ENCODE measurements around the gene CHRD.
"Not testable (repeated sequence)": the region's sequence is repeated elsewhere in the genome, so short reads cannot be mapped to it uniquely, and the experiment has no call there.

The CHRD gene

DNA sequence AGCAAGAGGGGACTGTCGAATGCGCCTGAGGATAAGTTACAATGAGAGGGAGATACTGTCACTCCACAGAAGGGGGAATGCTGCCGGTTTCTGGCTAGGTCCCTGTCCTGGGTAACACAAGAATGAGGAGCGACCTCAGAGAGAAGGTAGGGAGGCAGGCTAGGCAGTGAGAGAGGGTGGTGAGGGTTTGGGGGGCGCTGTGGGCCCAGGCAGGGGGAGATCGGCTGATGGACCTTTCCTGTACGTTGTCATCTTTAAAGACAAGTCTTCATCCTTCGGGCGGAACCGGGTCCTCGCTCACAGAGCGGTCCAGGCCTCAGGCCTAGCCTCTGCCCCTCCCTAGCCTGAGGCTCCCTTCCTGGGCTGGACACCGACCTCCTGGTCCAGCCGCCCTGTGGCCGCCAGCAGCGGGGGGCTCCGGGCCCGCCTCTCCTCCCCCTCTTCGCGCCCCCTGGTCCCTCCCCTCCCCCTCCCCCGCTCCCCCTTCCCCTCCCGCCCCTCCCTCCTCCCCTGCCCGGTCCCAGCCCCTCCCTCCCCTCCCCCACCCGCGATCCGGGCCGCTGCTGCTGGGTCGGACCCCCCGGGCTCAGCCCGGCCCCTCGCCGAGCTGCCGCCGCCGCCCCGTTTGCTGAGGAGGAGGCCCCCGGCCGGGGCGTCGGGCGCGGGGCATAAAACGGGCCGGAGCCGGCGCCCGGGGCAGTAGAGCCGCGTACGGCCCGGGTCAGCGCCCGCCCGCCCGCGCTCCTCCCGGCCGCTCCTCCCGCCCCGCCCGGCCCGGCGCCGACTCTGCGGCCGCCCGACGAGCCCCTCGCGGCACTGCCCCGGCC lies at the start of gene CHRD:
CHRD (plus strand) TSS at position 697 of the 827 bp plus-strand sequence. CDS start 265 bp downstream, outside the sequence.
- H3K36me3 Mint-ChIP-seq = no peaks in the 10 kb centered on the region
- DNase-seq (ENCODE audit: low spot score in 2 of 2) (no peak), ATAC-seq (no peak)
- H3K4me1 Mint-ChIP-seq = no peaks in the 10 kb centered on the region
- no peaks in the 10 kb centered on the region for H3K9me3 Mint-ChIP-seq
- H3K27ac Mint-ChIP-seq = peak within 1 kb of the TSS; percentile 38
- peak within 1 kb of the TSS; percentile 62 for H3K4me3 Mint-ChIP-seq

GRCh38 chr3:184332370-184333090 lies 47.3 kb upstream of the CHRD start:
- Mint-ChIP-seq H3K4me1 (peaks cover 73% of the 10 kb centered on the region), H3K27ac (peak overlapping the region; percentile 88), H3K4me3 (no peak overlapping the region), H3K9me3 (no peaks in the 10 kb centered on the region), H3K36me3 (peaks cover 89% of the 10 kb centered on the region)
- DNase-seq (ENCODE audit: low spot score in 2 of 2) (no peak), ATAC-seq (no peak)

DNA sequence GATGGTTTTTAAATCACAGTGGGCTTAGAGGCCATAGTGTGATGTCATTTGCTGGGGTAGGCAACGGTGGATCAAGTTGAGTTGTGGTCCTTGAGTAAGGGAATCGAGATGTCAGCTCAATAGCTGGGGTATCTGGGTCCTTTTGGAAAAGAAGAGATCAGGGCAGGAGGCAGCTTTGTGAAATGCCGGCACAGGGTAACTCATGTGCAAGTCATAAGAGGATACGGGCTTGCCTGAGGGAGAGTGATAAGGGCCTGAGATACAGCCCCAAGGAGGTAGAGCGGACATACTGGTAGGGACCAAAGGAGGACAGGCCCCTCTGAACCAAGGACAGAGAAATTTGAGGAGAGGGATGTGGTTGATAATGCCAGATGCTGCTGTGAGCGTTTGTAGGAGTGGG lies 46.7 kb upstream of the CHRD start:
- no peak for DNase-seq (ENCODE audit: low spot score in 2 of 2)
- Mint-ChIP-seq H3K27ac (peak overlapping the region; percentile 88), H3K4me1 (peaks cover 77% of the 10 kb centered on the region), H3K36me3 (peaks cover 87% of the 10 kb centered on the region), H3K9me3 (no peaks in the 10 kb centered on the region), H3K4me3 (no peak overlapping the region)
- no peak for ATAC-seq

GRCh38 chr3:184333700-184334099 lies 46.2 kb upstream of the CHRD start:
- ATAC-seq (no peak), DNase-seq (ENCODE audit: low spot score in 2 of 2) (no peak)
- peak overlapping the region; percentile 88 for H3K27ac Mint-ChIP-seq
- H3K36me3 Mint-ChIP-seq = peaks cover 83% of the 10 kb centered on the region
- H3K4me1 Mint-ChIP-seq = peaks cover 76% of the 10 kb centered on the region
- peak overlapping the region; percentile 81 for H3K4me3 Mint-ChIP-seq
- no peaks in the 10 kb centered on the region for H3K9me3 Mint-ChIP-seq

DNA sequence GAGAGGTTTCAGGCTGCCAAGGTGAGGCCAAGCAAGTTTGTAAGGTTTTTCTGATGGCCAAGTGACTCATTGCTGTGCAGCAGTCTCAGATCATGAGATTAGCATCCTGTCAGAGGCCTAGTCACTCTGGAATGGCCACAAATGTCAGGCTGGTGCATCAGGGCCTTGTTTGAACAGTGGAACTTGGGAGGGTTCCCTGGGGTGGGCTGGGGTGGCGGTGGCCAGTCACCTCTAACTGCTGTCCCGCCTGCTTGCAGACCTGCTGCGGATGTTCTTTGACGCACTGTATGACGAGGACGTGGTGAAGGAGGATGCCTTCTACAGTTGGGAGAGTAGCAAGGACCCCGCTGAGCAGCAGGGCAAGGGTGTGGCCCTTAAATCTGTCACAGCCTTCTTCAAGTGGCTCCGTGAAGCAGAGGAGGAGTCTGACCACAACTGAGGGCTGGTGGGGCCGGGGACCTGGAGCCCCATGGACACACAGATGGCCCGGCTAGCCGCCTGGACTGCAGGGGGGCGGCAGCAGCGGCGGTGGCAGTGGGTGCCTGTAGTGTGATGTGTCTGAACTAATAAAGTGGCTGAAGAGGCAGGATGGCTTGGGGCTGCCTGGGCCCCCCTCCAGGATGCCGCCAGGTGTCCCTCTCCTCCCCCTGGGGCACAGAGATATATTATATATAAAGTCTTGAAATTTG lies 45.2 kb upstream of the CHRD start:
- ATAC-seq (peak; percentile 84), DNase-seq (ENCODE audit: low spot score in 2 of 2) (no peak)
- no peaks in the 10 kb centered on the region for H3K9me3 Mint-ChIP-seq
- H3K4me1 Mint-ChIP-seq = peaks cover 74% of the 10 kb centered on the region
- peaks cover 79% of the 10 kb centered on the region for H3K36me3 Mint-ChIP-seq
- H3K27ac Mint-ChIP-seq = peak overlapping the region; percentile 88
- peak overlapping the region; percentile 81 for H3K4me3 Mint-ChIP-seq

DNA sequence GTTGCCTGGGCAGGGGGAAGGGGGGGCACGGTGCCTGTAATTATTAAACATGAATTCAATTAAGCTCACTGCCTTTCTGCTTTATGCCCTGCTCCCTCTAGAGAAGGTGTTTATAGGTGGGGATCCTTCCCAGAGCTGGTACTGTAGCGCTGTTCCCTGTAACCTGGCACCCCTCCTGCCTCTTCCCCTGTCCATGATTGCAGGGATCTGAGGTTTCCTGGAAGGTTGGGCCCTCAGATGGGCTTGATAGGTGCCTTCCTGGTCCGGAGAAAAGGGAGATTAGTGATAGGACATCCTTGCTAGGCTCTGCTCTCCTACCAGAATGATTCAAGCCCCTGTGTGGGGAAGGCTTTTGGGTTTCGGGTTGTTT lies 44.6 kb upstream of the CHRD start:
- no peaks in the 10 kb centered on the region for H3K9me3 Mint-ChIP-seq
- DNase-seq (ENCODE audit: low spot score in 2 of 2) (no peak), ATAC-seq (no peak)
- H3K4me3 Mint-ChIP-seq = peak overlapping the region; percentile 81
- peaks cover 72% of the 10 kb centered on the region for H3K36me3 Mint-ChIP-seq
- peaks cover 71% of the 10 kb centered on the region for H3K4me1 Mint-ChIP-seq
- H3K27ac Mint-ChIP-seq = peak overlapping the region; percentile 88

DNA sequence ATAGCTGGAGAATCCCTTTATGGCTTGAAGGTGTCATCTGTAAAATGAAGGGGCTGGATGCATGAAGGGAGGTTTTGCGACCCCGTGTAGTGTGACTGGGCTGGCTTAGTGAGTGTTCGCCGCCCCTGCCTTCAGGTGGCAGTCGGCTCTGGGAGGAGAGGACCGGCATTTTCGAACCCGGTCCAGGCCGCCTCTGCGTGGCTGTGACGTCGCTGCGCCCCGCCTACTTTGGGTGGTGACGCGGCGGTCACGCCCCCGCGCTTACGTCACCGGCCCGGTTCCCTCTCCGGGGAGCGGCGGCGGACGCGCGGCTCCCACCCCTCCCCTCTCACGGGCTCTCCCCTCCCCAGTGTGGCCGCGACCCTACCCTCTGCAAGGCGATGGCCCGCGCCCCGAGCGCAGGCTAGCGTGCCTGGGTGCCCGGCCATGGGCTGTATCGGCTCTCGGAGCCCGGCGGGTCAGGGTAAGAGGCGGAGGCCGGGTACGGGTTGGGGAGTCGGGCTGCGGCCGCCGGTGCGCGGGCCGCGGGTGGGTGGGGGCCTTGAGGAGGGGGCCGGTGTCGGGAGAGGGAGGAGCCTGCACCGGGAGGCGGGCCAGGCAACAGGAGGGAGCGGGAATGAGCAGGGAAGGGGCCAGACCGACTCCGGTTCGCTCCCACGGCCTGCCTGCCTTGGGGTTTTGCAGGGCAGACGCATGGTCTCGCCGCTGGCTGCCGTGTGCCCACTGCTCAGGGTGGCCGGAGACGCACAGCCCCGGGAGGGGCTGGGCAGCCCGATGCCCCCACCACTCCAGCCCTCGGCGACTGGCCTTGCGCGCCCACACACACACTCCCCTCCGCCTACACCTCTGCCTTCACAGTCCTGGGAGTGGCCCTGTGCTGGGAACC lies 44.0 kb upstream of the CHRD start:
- Mint-ChIP-seq H3K4me1 (peaks cover 78% of the 10 kb centered on the region), H3K9me3 (no peaks in the 10 kb centered on the region), H3K36me3 (peaks cover 66% of the 10 kb centered on the region), H3K27ac (peak overlapping the region; percentile 88), H3K4me3 (peak overlapping the region; percentile 81)
- DNase-seq (ENCODE audit: low spot score in 2 of 2) (peak; percentile 93 to 95), ATAC-seq (peak; percentile 71)

DNA sequence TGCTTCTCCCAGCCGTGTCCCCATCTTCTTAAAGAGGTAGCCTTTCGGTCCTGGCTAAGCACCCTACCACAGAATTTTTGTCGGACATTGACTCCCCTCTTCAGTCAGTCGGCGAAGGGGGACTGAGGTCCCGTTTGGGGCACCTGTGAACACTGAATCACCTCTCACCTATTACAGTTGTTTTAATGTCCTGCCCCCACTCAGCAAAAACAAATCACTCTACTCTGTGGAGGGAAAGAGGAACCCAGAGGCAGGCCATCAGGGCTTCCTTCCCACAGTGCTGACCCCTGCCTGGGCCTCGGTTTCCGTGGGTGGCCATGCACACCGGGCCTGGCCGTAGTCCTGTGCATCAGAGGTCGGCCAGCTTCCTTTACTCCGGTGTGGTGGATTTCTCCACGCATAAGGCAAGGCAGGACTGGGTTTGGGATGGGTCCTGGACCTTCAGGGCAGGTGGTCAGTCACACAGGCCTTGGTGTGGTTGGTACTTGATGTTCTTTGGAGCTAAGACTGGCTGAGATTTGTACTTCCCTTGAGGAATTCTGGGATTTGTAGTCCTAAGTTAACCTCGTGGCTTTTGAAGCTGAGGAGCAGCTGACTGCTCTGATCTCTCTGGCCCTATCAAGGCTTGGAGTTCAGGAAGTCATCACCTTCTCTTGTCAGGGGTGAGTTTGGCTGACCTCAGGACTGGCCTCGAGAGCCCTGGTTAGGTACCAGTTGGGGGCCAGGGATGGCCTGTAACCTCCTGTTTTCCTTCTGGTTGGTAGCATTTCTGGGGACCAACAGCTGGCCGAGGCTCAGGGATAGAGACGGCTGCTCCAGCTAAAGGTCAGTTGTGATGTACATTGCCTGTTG lies 43.1 kb upstream of the CHRD start:
- no peak for ATAC-seq
- no peak for DNase-seq (ENCODE audit: low spot score in 2 of 2)
- peaks cover 79% of the 10 kb centered on the region for H3K4me1 Mint-ChIP-seq
- H3K27ac Mint-ChIP-seq = peak overlapping the region; percentile 88
- H3K4me3 Mint-ChIP-seq = peak overlapping the region; percentile 81
- no peaks in the 10 kb centered on the region for H3K9me3 Mint-ChIP-seq
- H3K36me3 Mint-ChIP-seq = peaks cover 57% of the 10 kb centered on the region

- Mint-ChIP-seq H3K27ac (peak within 1 kb of the TSS; percentile 88), H3K9me3 (no peaks in the 10 kb centered on the region), H3K36me3 (peaks cover 52% of the 10 kb centered on the region), H3K4me1 (peaks cover 74% of the 10 kb centered on the region), H3K4me3 (peak within 1 kb of the TSS; percentile 81)
- ATAC-seq (no peak), DNase-seq (ENCODE audit: low spot score in 2 of 2) (no peak)
These were observed 42.5 kb upstream of the CHRD start, which contains the start of gene FAM131A for GRCh38 chr3:184337399-184337714. Gene FAM131A (plus strand): TSS chr3:184337600. CDS start chr3:184337631, 31 bp downstream.

GRCh38 chr3:184337981-184338380 lies 41.9 kb upstream of the CHRD start:
- DNase-seq (ENCODE audit: low spot score in 2 of 2) (no peak), ATAC-seq (no peak)
- Mint-ChIP-seq H3K27ac (peak overlapping the region; percentile 88), H3K4me1 (peaks cover 67% of the 10 kb centered on the region), H3K36me3 (peaks cover 51% of the 10 kb centered on the region), H3K4me3 (peak overlapping the region; percentile 81), H3K9me3 (no peaks in the 10 kb centered on the region)

- ATAC-seq (no peak), DNase-seq (ENCODE audit: low spot score in 2 of 2) (no peak)
- H3K36me3 Mint-ChIP-seq = peaks cover 47% of the 10 kb centered on the region
- no peaks in the 10 kb centered on the region for H3K9me3 Mint-ChIP-seq
- H3K4me3 Mint-ChIP-seq = peak overlapping the region; percentile 81
- peaks cover 62% of the 10 kb centered on the region for H3K4me1 Mint-ChIP-seq
- H3K27ac Mint-ChIP-seq = no peak overlapping the region
These were observed 41.3 kb upstream of the CHRD start for GRCh38 chr3:184338511-184338945.

- Mint-ChIP-seq H3K36me3 (peaks cover 42% of the 10 kb centered on the region), H3K27ac (no peak overlapping the region)
These were observed 40.9 kb upstream of the CHRD start for GRCh38 chr3:184339001-184339400.

GRCh38 chr3:184339451-184340135 lies 40.3 kb upstream of the CHRD start:
- DNase-seq (ENCODE audit: low spot score in 2 of 2); ATAC-seq; H3K4me3 Mint-ChIP-seq; H3K27ac Mint-ChIP-seq; H3K9me3 Mint-ChIP-seq: not testable (repeated sequence)
- Mint-ChIP-seq H3K36me3 (peaks cover 36% of the 10 kb centered on the region), H3K4me1 (peaks cover 51% of the 10 kb centered on the region)

More at GRCh38 chr3:184339001-184339400, 40.9 kb upstream of the CHRD start:
- DNase-seq (ENCODE audit: low spot score in 2 of 2) (no peak), ATAC-seq (no peak)
- no peak overlapping the region for H3K4me3 Mint-ChIP-seq
- H3K4me1 Mint-ChIP-seq = peaks cover 57% of the 10 kb centered on the region
- no peaks in the 10 kb centered on the region for H3K9me3 Mint-ChIP-seq
